WERI-Rb-1 (cell line): Measurements from ENCODE around the gene SPON1.

Experiments used
- DNase-seq: peaks from one replicate; pipeline ENCODE4 v3.0.0-alpha.2; 2020
- H3K27ac ChIP-seq: fragments of 250-450 bp; sonication (Bioruptor Pico); 2 replicates; pipeline ENCODE4 v1.5.1; 2020; ENCODE audit warnings: mild to moderate bottlenecking, moderate library complexity
- H3K27me3 ChIP-seq: fragments of 250-450 bp; sonication (Bioruptor Pico); 2 replicates; pipeline ENCODE4 v1.5.1; 2021; ENCODE audit warnings: mild to moderate bottlenecking, low read depth, moderate library complexity; ENCODE audit not compliant: insufficient read depth, severe bottlenecking
- H3K36me3 ChIP-seq: fragments of 250-450 bp; sonication (Bioruptor Pico); 2 replicates; pipeline ENCODE4 v1.5.1; 2020; ENCODE audit warnings: mild to moderate bottlenecking, moderate library complexity
- H3K4me3 ChIP-seq: 2 replicates; pipeline ENCODE4 v1.5.1; 2011; ENCODE audit warnings: low read depth, mild to moderate bottlenecking, control low read depth, low read length
- H3K9me3 ChIP-seq: fragments of 250-450 bp; sonication (Bioruptor Pico); 2 replicates; pipeline ENCODE4 v1.5.1; 2021; ENCODE audit warnings: mild to moderate bottlenecking, moderate library complexity; ENCODE audit not compliant: severe bottlenecking
- TF ChIP-seq, protein P1 (sequence below): IDR thresholded peaks from 2 replicates; pipeline ENCODE4 v1.5.1; 2011; ENCODE audit warnings: low read depth, mild to moderate bottlenecking, control low read depth, inconsistent platforms, low read length

SPON1 gene

DNA sequence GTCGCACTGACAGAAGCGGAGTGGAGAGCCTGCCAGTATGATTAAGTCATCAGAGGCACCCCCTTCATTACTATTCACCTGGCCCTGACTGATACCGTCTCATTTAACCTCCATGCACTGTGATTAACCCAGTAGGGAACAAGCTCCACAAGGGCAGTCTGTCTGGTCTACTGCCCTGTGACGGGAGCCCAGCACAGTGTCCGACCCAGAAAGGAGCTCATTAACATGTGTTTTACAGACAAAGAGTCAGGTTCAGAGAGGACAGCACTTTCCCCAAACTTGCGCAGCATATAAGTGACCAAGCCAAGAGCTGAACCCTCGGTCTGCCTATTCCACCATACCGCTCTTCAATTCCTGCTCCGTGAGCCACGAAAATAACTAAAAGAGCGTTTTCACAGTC, 266.9 kb downstream of the SPON1 start:
- H3K27me3 ChIP-seq, result peaks cover 36% of the 10 kb centered on the region
- peaks cover 6% of the 10 kb centered on the region for H3K9me3 ChIP-seq
- H3K4me3 ChIP-seq, result no peak overlapping the region
- no peak overlapping the region for H3K27ac ChIP-seq
- H3K36me3 ChIP-seq, result no peaks in the 10 kb centered on the region
- TF ChIP-seq, protein P1, sequence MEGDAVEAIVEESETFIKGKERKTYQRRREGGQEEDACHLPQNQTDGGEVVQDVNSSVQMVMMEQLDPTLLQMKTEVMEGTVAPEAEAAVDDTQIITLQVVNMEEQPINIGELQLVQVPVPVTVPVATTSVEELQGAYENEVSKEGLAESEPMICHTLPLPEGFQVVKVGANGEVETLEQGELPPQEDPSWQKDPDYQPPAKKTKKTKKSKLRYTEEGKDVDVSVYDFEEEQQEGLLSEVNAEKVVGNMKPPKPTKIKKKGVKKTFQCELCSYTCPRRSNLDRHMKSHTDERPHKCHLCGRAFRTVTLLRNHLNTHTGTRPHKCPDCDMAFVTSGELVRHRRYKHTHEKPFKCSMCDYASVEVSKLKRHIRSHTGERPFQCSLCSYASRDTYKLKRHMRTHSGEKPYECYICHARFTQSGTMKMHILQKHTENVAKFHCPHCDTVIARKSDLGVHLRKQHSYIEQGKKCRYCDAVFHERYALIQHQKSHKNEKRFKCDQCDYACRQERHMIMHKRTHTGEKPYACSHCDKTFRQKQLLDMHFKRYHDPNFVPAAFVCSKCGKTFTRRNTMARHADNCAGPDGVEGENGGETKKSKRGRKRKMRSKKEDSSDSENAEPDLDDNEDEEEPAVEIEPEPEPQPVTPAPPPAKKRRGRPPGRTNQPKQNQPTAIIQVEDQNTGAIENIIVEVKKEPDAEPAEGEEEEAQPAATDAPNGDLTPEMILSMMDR, result no peak
- DNase-seq, result no peak

DNA sequence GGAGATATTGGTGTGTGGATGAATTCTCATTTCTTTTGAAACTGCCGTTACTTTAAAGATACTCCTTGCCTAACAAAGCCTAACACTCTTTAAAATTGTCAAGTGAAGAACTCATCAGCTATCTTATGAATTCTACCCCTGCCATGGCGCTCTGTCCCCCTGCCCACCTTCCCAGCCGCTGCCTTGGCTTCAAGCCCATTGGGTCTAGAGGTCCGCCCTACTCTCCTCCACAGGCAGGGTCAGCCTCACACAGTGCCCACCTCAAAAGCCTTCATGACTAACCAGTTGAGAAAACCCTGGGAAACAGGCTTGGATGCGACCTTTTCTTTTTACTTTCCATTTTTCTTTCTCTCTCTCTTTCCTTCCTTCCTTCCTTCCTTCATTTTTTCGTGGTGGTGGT, 267.9 kb downstream of the SPON1 start:
- H3K9me3 ChIP-seq, result peaks cover 6% of the 10 kb centered on the region
- no peaks in the 10 kb centered on the region for H3K36me3 ChIP-seq
- TF ChIP-seq, protein P1, result no peak
- H3K4me3 ChIP-seq, result no peak overlapping the region
- no peak overlapping the region for H3K27ac ChIP-seq
- H3K27me3 ChIP-seq, result peaks cover 44% of the 10 kb centered on the region
- DNase-seq, result no peak

DNA sequence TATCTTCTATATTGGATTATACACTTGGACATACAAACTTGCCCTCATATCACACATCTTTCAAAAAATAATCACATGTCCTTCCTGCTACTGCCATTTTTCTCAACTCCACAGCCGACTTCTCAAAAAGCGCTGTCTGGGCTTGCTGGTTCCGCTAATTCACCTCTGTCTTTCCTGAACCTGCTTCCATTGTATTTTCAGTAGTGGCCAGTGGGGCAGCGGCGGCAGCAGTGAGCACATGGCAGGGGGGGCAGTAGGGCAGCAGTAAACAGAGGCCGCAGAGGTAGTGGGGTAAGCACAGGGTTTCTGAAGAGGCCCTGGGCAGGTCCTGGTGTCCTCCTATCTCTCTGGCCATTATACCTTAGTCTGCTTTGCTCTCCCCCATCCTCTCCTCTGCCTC, 270.1 kb downstream of the SPON1 start:
- Histone ChIP-seq H3K27me3 (peaks cover 57% of the 10 kb centered on the region), H3K27ac (no peak overlapping the region), H3K9me3 (no peaks in the 10 kb centered on the region), H3K4me3 (no peak overlapping the region), H3K36me3 (no peaks in the 10 kb centered on the region)
- peak; percentile 38 for DNase-seq
- TF ChIP-seq, protein P1, result peak; percentile 72

DNA sequence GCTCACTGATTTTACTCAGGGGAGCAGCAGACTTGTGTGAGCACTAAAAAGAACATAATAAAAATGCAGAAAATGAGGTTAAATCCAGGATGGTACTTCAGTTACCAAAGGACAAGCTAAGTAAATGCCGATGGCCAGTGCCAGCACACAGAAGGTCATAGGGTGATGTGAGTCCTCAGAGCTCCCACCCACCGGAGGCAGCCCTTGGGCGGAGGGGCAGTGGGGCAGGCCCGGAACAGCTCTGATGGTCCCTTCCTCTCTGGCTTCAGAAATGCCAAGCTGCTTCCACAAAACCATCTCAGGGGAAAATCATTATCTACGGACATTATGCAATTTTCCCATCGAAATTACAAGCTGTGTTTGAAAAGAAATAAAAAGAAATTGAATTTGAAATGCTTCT, 271.9 kb downstream of the SPON1 start:
- TF ChIP-seq, protein P1, result no peak
- H3K27ac ChIP-seq, result no peak overlapping the region
- peaks cover 61% of the 10 kb centered on the region for H3K27me3 ChIP-seq
- H3K36me3 ChIP-seq, result no peaks in the 10 kb centered on the region
- H3K9me3 ChIP-seq, result no peaks in the 10 kb centered on the region
- no peak for DNase-seq
- H3K4me3 ChIP-seq, result no peak overlapping the region

DNA sequence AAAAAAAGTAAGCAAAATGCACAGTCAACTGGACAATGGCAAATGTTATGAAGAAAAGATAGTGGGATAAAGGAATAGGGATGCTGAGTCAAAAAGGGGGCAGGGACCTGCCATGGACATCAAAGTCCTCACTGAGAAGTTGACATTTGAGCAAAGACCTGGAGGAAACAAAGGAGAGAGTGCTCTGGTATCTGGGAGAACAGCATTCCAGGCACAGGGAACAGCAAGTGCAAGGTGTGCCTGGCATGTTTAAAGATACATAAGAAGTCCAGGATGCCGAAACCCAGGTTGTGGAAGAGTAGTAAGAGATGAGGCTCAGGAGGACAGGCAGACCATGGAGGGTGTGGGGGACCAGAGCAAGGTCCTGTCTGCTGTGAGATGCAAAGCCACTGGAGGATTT, 273.2 kb downstream of the SPON1 start:
- TF ChIP-seq, protein P1, result no peak
- Histone ChIP-seq H3K27ac (no peak overlapping the region), H3K4me3 (no peak overlapping the region), H3K27me3 (peaks cover 64% of the 10 kb centered on the region), H3K9me3 (no peaks in the 10 kb centered on the region), H3K36me3 (no peaks in the 10 kb centered on the region)
- DNase-seq, result no peak

DNA sequence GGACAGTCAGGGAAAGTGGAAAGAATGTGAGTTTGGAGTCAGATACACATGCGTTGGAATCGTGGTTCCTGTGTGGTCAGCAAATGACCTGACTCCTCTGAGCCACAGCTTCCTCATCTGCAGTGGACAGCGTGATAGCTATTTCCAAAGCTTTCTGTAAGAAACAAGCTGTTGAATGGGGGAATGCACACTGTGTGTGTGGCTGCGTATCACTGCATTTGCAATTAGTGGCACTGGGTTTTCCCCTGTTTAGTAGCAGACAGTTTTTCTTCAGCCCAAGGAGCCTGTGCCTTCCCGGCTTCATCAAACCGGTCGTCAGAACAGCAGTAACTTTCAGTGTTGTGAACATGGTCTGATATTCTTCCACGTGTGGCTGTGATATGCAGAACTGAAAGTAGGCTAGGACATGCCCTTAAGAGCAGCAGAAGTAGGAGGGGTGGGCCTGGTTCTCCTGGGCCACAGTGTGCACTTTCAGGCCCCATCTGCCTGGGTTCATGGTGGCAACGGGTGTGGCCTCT, 275.0 kb downstream of the SPON1 start:
- no peak for DNase-seq
- TF ChIP-seq, protein P1, result no peak
- H3K4me3 ChIP-seq, result no peak overlapping the region
- H3K27me3 ChIP-seq, result peaks cover 62% of the 10 kb centered on the region
- no peaks in the 10 kb centered on the region for H3K36me3 ChIP-seq
- H3K9me3 ChIP-seq, result no peaks in the 10 kb centered on the region
- H3K27ac ChIP-seq, result no peak overlapping the region
